HepG2 (cell line): ENCODE measurements around the gene OBSL1. TPM values are rescaled to one million over a fixed set of nuclear protein-coding genes. Genes with fewer than 3 reads are reported as not detected.

Experiments used
- ATAC-seq: fragments of 200-7000 bp; cut with Tn5 transposase; 3 replicates; pipeline ENCODE4 v1.9.1; 2020; ENCODE audit warnings: mild to moderate bottlenecking, moderate library complexity
- BruUV-seq: library from RNA; stranded (reverse); fragments of 400-500 nt; replicated peaks from 2 replicates; lab custom pipeline; 2021; lab: Mats Ljungman, UMichigan
- CTCF ChIA-PET: fragments of 300-600 bp; formaldehyde crosslinking; extraction: SDS; loops from one replicate; lab custom pipeline; 2021; ENCODE audit warnings: low total read pairs, inconsistent platforms, low intra/inter-chr PET ratio; lab: Yijun Ruan, JAX
- POLR2A ChIA-PET: fragments of 350-600 bp; sonication (Branson Sonifier 250); formaldehyde crosslinking; loops from one replicate; lab custom pipeline; 2020; ENCODE audit warnings: antibody characterized with exemption, inconsistent platforms; lab: Yijun Ruan, JAX
- DNase-seq: peaks from one replicate; pipeline ENCODE4 v3.0.0-alpha.2; 2015; ENCODE audit warnings: low spot score
- FAIRE-seq: peaks from 3 replicates; lab custom pipeline; 2011; peaks lifted over from hg19 to GRCh38; lab: Jason Lieb, UNC
- H2AFZ ChIP-seq: one replicate; pipeline ENCODE4 v1.6.1; 2011; ENCODE audit warnings: low read length, inconsistent platforms
- H3K27ac ChIP-seq: fragments of 300-600 bp; 3 replicates; pipeline ENCODE4 v1.8.0; 2011; ENCODE audit warnings: mixed run types, mild to moderate bottlenecking, mixed read lengths, low read length, inconsistent platforms; ENCODE audit not compliant: insufficient read depth; ENCODE audit errors: extremely low read length
- H3K27me3 ChIP-seq, 2 experiments: fragments of 200-600 bp in 1 of 2; 2 replicates in 1 of 2; 3 replicates in 1 of 2; pipeline versions ENCODE4 v1.6.0 to v1.8.0; 2011; ENCODE audit warnings: low read length in 2 of 2, mild to moderate bottlenecking in 2 of 2, moderate library complexity in 2 of 2, inconsistent platforms in 1 of 2; ENCODE audit not compliant: insufficient read depth in 2 of 2, control insufficient read depth in 1 of 2
- H3K36me3 ChIP-seq, 2 experiments: fragments of 200-600 bp in 1 of 2; replicated peaks in 1 of 2; 2 replicates in 1 of 2; 3 replicates in 1 of 2; pipeline versions ENCODE4 v1.5.1 to v1.8.0; 2011; ENCODE audit warnings: low read length in 2 of 2, inconsistent platforms in 1 of 2; ENCODE audit not compliant: insufficient read depth in 2 of 2, control insufficient read depth in 1 of 2
- H3K4me1 ChIP-seq: 2 replicates; pipeline ENCODE4 v1.5.1; 2012; ENCODE audit warnings: low read length, inconsistent platforms; ENCODE audit not compliant: insufficient read depth
- H3K4me2 ChIP-seq: 2 replicates; pipeline ENCODE4 v1.6.0; 2011; ENCODE audit warnings: low read depth, low read length, inconsistent platforms
- H3K4me3 ChIP-seq, 3 experiments: fragments of 200-600 bp in 1 of 3; sonication (generic), shearing (Covaris generic) in 1 of 3; replicated peaks in 1 of 3; 2 replicates each; pipeline ENCODE4 v1.5.1; 2011 to 2016; ENCODE audit warnings: low read length in 3 of 3, inconsistent platforms in 2 of 3, low read depth in 2 of 3, mild to moderate bottlenecking in 2 of 3, control low read depth in 1 of 3, mixed read lengths in 1 of 3; ENCODE audit not compliant: insufficient read depth in 1 of 3
- H3K79me2 ChIP-seq: one replicate; pipeline ENCODE4 v1.6.1; 2011; ENCODE audit warnings: low read length, inconsistent platforms; ENCODE audit not compliant: insufficient read depth
- H3K9ac ChIP-seq: 2 replicates; pipeline ENCODE4 v1.6.0; 2011; ENCODE audit warnings: mild to moderate bottlenecking, low read depth, low read length, inconsistent platforms; ENCODE audit not compliant: insufficient read depth
- H3K9me3 ChIP-seq: 2 replicates; pipeline ENCODE4 v1.5.1; 2012; ENCODE audit warnings: mild to moderate bottlenecking, low read length
- H4K20me1 ChIP-seq: 2 replicates; pipeline ENCODE4 v1.6.0; 2011; ENCODE audit warnings: inconsistent platforms, mild to moderate bottlenecking, low read length, moderate library complexity; ENCODE audit not compliant: insufficient read depth
- CAMTA2 ChIP-seq: sonication (generic); formaldehyde crosslinking; IDR thresholded peaks from 2 replicates; pipeline ENCODE4 v1.4.0; 2020; ENCODE audit warnings: mild to moderate bottlenecking, missing genetic modification reagents, borderline replicate concordance
- EZH2 ChIP-seq: conservative IDR thresholded peaks from 2 replicates; pipeline ENCODE4 v1.6.1; 2012; ENCODE audit warnings: mild to moderate bottlenecking, low read depth, low read length, moderate library complexity
- HNRNPLL ChIP-seq: fragments of 200-400 bp; formaldehyde crosslinking; IDR thresholded peaks from 2 replicates; pipeline ENCODE4 v1.6.1; 2017; ENCODE audit warnings: mild to moderate bottlenecking, low read depth, low read length; ENCODE audit not compliant: poor library complexity, severe bottlenecking
- NFIC ChIP-seq: IDR thresholded peaks from 2 replicates; pipeline ENCODE4 v1.6.1; 2012; ENCODE audit warnings: mild to moderate bottlenecking, low read length, inconsistent platforms
- ZBTB49 ChIP-seq: sonication (generic); formaldehyde crosslinking; IDR thresholded peaks from 2 replicates; pipeline ENCODE4 v1.4.0; 2020; ENCODE audit warnings: missing genetic modification reagents, borderline replicate concordance
- ZFP36 ChIP-seq: fragments of 150-350 bp; IDR thresholded peaks from 2 replicates; pipeline ENCODE4 v1.6.1; 2018; ENCODE audit warnings: borderline replicate concordance, low read length, low read depth; ENCODE audit not compliant: partially characterized antibody
- ZFP37 ChIP-seq: sonication (generic); formaldehyde crosslinking; IDR thresholded peaks from 2 replicates; pipeline ENCODE4 v1.4.0; 2020; ENCODE audit warnings: missing genetic modification reagents, borderline replicate concordance
- ZNF75D ChIP-seq: sonication (generic); formaldehyde crosslinking; IDR thresholded peaks from 2 replicates; pipeline ENCODE4 v1.8.1; 2023; ENCODE audit warnings: missing genetic modification reagents, mild to moderate bottlenecking, borderline replicate concordance
- WGBS: methylation state at CpG from one replicate; pipeline ENCODE4 v1.1.6; 2017; ENCODE audit warnings: low lambda C conversion rate; 5-methylcytosine and 5-hydroxymethylcytosine counted together
- in situ Hi-C: cut with HindIII; loops from 2 replicates; pipeline ENCODE4 v1.10.0; 2017; ENCODE audit warnings: low pct_unique_long_range_greater_than_20kb; ENCODE audit not compliant: extremely low pct_ligation_motif_present
- intact Hi-C: fragments of 100-400 bp; cut with micrococcal nuclease; formaldehyde crosslinking; loops from one replicate; pipeline ENCODE4 v1.10.0; 2022; ENCODE audit not compliant: unreplicated experiment
- polyA plus RNA-seq, 8 experiments: library from polyadenylated mRNA; depleted of rRNA in 3 of 8; stranded (reverse) in 7 of 8; unstranded in 1 of 8; fragments of >200 nt; fragmentation: Illumina TruSeq in 4 of 8; extraction: Trizol in 4 of 8; gene quantifications; 2 replicates each; pipeline versions ENCODE4 v1.2.1 to v1.2.3, GENCODE V29; 2011 to 2016; ENCODE audit warnings: low read depth in 4 of 8, missing spikeins in 1 of 8, mixed read lengths in 1 of 8; ENCODE audit not compliant: insufficient read depth in 1 of 8
- total RNA-seq, 5 experiments: library from RNA; depleted of rRNA; stranded (reverse); fragments of >200 nt; fragmentation: Illumina TruSeq; extraction: Trizol; gene quantifications; 2 replicates each; pipeline ENCODE4 v1.2.3, GENCODE V29; 2016; ENCODE audit warnings: low read depth in 1 of 5

Gene OBSL1
- total and polyA plus RNA-seq, 2 of the 13 experiments (the other 11 are each of a cell fraction or from before 2014, with no cell fraction given): 86.7 to 218 TPM

- Histone ChIP-seq H3K9ac (no peak overlapping the region), H3K27ac (no peak overlapping the region), H3K79me2 (no peaks in the 10 kb centered on the region)
- no peak for DNase-seq
- POLR2A ChIA-PET: interaction anchor here (7.7 kb wide), 1 partner anchor 15 kb away, joined by 94 read pairs; the partner anchor contains the start of gene GMPPA
- ATAC-seq: no peak
- TF ChIP-seq ZNF75D (CRISPR knock-in tag) (no peak), ZFP37 (no peak), ZBTB49 (CRISPR knock-in tag) (no peak), NFIC (no peak), ZFP36 (no peak), CAMTA2 (CRISPR knock-in tag) (no peak), HNRNPLL (peak; percentile 1), EZH2 (peak; percentile 48; the same call in 1 of the 2 replicates)
- TF ChIP-seq, all 625 proteins: peak for 2
- no peak for FAIRE-seq
- Histone ChIP-seq H3K4me3 (peak overlapping the region in 1 of 3 experiments; percentile 14; a peak in 1 of 6 replicates), H3K36me3 (no peaks in the 10 kb centered on the region), H2AFZ (no peak overlapping the region), H3K9me3 (no peaks in the 10 kb centered on the region), H3K4me2 (no peak overlapping the region), H3K27me3 (peaks cover 24 to 78% of the 10 kb centered on the region in 2 experiments), H4K20me1 (peaks cover 11% of the 10 kb centered on the region; the same call in 1 of the 2 replicates), H3K4me1 (peaks cover 43% of the 10 kb centered on the region)
- no TSS peak for BruUV-seq
- CTCF ChIA-PET: no interaction called here
- in situ Hi-C loops (no loop called here), intact Hi-C loops (no loop called here)
- WGBS: 26% methylated on average over 3 of the region's 4 CpGs
These were observed 57.6 kb downstream of the OBSL1 start for GRCh38 chr2:219513787-219514186.
